Activated T-cell treated with anti-CD3 and anti-CD28 coated beads, Interleukin-2, amount 50 U/mL, for 48 hours (primary cell): Measurements from ENCODE around the gene PRKG1.
"Not testable (repeated sequence)": the region's sequence is repeated elsewhere in the genome, so short reads cannot be mapped to it uniquely, and the experiment has no call there.

Source experiments
- DNase-seq, 2 experiments: peaks; one replicate each; pipeline ENCODE4 v3.0.0-alpha.2; 2020

The PRKG1 gene

DNA sequence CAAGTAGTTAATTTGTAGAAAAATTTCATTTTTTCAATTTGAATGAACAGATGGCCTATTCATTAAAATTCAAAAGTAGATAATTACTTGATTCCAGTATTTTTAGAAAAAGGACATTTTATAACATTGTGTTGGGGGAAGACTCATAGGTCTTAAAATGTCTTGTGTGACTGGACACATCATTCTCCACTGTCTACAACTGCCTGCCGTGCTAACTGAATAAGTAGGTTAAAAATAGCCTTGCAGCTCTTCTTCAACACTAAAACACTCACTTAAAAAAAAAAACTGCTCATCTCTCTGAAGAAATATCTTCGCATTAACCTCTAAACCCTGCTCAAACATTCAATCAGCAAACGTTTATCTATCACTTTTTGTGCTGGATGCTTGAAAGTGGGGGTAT, 371.3 kb downstream of the PRKG1 start:
- DNase-seq, result no peak

DNA sequence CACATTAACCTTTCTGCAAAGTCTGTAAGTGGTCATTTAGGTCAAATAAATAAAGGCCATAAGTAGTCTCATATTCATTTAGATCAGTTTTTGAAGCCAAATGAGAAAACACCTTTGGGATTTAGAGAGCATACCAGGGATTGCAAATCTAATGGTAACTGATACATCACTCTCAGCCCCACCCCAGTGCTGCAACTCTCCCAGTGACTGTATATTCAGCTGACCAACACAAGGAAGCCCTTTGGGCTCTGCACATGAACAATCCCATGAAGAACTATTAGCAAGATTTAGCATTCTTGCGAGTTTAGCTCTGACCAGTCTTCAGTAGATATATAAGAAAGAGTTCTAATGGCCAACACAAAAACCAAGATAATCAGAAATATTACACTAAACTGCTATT, 372.8 kb downstream of the PRKG1 start:
- DNase-seq, result no peak

DNA sequence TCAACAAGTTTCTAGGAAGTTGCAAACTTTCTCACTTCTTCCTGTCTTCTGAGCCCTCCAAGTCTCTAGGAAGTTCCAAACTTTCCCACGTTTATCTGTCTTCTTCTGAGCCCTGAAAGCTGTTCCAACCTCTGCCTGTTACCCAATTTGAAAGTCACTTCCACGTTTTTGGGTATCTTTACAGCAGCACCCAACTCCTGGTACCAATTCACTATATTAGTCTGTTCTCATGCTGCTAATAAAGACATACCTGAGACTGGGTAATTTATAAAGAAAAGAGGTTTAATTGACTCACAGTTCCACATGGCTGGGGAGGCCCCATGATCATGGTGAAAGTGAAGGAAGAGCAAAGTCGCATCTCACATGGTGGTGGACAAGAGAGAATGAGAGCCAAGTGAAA, 381.5 kb downstream of the PRKG1 start:
- DNase-seq, result not testable (repeated sequence)

DNA sequence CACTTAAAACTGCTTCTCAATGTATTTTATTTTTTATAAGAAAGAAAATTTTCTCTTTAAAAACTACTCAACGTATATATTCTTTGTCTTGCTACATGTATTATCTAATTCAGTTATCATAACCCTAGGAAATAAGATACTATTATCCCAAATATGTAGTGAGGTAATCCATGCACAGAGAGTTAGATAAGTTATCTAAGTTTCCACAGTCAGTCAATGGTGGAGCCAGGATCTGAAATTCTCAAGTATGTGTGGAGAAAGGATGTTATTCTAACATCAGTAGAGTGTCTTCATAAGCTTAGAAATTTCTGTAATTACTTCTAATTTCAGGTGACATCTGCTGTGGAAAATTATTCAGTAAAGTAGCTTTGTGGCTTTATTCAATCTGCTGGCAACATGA, 385.2 kb downstream of the PRKG1 start:
- DNase-seq, result no peak

DNA sequence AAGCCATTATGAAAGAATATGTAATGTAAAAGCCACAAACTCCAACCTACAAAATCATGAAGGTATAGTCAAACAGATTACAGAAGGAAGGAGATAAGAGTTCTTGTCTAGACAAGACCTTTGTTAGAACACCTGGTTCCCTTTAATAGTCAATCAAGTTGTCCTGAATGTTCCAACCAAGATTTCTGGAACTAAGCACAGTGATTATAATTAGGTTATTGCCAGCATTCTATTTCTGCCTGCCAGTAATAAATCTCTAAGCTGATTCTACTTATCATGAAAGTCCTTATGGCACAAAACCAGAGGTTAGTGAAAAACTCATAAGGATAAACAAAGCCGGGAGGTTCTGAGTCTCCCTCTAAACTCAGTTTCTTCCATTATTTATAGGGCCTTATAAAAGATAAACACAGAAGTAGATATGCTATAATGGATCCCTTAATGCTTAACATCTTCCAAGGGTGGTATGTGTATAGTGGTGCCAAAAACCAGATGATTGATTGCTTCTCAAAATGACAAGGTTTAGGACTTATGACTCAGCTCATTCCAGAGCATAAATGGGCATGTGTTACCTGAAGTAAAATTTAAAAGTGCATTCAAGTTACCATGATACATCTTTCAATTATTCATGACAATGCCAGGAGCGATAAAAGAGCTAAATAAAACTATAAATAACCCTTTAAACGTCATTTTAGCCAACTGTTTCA, 387.9 kb downstream of the PRKG1 start:
- no peak for DNase-seq

DNA sequence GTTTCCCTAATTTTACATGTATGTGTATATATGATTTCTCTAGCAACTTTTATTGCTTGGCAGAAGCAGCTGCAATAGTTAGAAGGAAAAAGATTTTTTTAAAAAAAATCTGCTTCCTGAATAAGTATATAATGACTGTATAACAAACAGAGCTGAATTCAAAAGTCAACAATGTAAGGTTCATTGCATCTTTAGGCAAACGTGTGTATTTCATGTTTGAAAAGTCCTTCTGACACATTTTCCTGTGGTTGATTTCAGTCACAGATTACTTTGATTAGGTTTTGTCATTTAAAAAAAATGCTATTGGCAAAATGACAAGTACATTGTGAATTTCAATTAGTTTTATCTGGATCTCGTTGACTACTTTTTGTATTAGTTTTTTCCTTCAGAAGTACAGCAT, 394.1 kb downstream of the PRKG1 start:
- DNase-seq, result no peak

DNA sequence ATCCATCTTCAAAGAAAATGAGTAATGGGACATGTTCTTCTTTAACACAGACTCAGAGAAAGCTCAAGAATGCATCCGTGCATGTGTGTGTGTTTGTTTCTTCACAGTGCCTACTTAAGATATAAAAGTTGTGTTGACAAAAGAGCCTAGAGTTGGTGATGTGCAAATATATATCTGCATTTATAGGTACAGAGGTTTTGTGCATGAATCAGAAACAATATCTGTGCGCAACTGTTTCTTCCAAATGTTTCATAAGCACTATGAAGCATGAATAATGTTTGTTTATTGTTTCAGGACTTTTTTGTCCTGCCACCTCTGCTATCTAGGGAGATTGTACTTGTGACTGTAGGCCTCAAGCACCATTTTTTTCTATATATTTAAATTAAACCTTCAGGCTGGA, 395.4 kb downstream of the PRKG1 start:
- DNase-seq, result no peak

DNA sequence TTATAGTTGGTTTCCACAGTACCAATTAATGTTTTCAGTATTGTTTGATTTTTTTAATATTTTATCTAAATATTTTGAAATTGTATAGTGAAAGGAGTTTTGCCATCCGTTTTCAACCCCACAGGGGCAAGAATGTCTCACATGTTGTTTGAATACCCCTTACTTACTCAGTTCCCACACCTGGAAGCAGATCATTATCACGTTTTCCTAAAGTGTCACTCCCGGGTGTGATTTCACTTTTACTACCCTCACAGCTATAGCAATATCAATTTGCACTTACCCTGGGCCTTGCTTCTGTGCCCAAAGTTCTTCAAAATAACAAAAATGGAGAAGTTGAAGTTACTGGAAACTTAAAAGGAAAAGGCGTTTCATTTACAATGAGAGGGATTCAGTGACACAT, 397.0 kb downstream of the PRKG1 start:
- DNase-seq, result no peak

DNA sequence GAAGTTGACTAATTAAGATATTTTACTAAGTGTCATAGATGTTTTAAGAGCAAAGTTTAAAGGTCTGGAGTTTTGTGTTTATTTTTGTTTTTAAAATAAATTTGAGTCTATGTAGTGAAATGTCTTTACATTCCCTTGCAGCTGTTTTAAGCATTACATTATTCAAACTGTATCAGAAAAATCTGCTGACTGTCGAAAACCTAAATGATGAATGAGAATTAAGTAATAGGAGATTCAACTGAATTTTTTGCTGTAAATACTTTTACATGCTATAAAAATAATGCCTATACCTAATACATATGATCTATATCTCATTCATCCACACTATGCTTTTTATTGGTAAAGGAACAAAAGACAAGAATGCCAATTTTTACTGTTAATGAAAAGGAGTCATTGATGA, 397.9 kb downstream of the PRKG1 start:
- no peak for DNase-seq

DNA sequence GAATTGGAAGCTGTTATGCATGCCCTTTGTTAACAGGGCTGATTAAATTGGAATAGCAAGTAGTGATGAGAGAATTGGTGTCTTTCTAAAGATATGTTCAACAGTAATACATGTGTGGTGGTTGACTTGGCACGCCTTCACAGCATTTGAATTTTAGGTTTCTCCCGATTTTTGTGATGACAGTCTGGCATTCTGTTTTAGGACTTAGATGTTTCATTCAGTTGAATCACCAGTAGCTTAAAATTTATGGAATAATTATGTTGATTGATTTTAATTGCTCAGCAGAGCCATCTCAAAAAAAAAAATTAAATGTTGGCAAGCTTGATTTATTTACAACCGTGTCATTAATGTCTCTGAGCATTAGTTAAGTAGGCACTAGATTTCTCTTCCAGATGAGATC, 405.4 kb downstream of the PRKG1 start:
- no peak for DNase-seq

DNA sequence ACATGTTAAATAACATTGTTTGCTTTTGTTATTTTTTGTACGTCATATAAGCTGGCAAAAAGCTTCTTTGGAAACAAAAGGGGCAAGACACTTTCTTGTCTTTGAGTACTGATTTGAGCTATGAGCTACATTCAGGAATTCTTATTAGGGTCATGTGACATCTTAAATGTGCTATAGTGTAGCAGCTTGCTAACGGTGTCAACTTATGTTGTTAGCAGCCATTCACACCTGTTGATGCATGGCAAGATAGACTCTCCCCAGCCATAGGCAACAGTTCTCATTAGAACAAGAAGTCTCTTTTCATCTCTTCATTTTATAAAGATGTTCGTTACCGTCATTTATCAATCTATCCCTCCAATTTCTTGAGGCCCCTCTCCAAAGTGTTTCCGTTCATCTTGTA, 411.4 kb downstream of the PRKG1 start:
- no peak for DNase-seq

DNA sequence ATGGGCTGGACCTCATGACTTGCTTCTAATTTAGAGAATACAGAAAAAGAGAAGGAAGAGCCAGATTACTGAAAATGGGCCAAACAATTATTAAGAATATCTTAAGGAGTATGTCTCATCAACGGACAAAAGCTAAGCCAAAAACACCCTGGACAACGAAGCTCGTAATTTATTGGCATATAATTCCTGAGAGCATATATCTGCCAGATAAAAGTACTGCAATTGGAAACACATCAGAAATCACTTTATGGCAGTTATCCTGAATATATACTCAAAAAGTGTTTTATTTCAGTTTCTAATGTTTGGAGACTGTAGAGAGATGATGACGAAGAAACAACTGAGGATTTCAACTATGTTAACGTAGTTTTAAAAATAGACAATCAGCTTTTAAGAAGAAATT, 413.3 kb downstream of the PRKG1 start:
- no peak for DNase-seq

DNA sequence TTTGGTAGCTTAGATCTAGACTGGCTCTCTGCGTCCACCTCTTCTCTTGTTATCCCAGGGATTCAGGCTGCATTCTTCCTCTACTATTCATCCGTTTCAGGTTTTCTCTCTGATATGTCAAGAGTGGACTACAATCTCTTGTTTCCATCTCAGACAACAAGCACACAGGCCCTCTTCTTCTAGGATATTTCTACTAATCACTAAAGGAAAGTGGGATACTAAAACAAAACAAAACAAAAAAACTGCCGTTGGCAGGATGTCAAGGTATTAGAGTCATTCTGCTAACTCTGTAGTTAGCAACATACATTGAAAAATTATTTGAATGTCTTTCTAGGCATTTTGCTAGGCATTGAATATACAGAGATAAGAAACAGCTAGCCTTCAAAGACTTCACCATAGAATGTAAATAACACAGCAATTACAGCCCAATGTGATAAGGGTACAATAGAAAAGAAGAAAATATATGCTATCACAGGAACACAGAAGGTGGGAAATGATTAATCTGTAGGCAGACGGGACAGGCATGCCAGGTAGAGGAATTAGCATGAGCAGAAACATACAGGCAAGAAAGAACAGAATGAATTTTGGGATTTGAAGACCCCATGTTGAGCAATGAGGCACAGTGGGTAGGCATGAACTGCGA, 414.6 kb downstream of the PRKG1 start:
- DNase-seq, result no peak

DNA sequence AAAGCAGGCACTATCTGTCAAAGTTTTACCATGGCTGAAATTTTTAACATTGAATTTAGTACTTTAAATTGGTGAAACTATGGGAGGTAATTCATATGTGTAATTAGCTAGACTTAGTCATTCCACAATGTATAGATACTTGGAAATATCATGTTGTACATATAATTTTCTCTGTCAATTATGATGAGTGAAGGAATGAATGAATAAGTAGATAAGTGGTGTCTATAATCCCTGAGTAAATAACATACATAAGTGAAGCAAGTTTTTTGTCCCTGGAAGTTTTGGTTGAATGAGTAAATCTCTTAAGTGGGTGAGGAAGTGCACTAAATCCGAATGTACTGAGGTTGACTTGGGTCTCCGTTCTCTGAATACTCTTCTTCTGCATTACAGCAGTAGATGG, 424.1 kb downstream of the PRKG1 start:
- DNase-seq, result no peak

DNA sequence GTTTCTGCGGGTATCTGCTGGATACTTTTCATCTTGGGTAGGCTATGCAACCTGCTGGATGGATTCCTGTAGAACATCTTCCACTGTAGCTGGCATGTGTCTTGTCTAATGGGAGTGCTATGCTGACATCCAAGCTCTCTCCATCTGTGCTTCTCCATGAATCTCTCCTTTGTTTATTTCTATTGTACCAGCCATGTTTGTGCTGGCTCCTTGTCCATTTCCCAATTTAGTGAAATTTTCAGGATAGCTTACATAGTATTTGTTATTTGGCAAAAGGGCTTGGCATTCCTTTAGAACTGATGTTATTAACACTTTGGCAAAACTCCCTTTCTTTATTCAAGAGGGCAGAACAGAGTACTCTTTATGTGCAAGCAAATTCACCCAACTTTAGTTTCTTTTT, 427.1 kb downstream of the PRKG1 start:
- DNase-seq, result no peak

DNA sequence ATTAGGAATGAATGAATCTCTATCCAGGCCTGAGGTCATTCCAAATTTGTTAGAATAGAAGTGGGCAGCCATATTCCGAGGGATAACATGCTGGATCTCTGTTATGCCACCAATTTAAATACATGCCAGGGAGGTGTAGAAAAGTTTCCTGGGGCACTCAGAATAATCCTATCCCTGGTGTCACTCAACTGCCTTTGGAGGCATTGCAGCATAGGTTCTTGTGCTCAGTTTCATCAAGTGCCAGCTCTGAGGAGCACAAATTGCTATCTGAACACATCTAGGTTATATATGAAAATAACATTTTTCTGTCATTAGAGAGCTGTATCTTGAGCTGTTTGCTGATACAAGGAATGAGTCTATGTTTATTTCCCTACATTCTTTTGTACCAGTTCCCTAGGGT, 427.8 kb downstream of the PRKG1 start:
- no peak for DNase-seq

DNA sequence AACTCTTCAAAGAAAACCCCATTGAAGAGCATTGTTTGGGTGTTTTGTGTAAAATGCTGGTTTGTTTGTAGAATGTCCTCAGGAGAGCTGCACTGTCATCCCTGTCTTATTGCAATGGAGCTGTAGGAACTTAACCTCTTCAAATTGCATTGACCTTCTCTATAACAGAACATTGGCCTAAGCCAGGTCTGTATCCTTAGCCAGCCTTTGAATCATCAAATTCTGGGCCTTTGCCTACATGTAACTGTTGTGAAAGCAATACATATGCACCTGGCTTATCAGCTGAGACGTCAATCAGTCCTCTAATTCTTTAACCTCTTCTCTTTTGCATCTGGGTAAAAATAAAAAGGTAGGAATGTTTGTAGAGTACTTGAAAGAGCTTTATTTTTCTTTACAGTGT, 429.1 kb downstream of the PRKG1 start:
- no peak for DNase-seq

DNA sequence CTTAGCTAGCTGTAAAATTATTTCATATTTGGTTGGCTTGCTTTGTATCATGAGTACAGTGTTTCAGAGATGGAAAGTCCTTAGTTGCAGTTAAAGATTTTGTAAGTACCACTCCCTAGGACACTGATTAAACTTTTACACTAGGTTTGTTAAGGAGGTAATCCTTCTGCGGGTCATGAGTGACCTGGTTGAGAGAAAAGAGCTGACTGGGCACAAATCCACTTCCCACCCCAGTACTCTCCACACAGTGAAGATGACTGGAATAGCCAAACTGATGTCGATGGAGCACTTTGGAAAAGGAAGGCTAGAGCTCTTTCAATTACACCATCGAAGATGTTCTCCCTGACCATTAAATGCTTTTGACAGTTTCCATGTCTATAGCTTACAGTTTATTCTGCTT, 433.2 kb downstream of the PRKG1 start:
- no peak for DNase-seq

DNA sequence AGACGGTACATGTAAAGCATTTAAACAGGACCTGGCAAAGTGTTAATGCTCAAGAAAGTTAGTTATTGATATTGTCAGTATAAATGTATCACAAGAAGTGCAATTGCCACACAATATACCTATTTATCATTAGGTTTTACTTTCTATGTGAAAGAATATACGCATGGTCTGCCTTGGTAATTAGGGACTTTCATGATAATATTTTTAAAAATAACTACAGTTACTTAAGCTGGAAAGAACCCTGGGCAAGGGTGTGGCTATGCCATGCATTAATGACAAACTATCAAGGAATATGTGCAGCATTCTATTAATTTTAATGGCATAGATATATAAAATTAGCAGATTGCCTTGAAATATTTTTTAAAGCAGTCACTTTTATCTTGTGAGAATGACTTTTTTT, 433.9 kb downstream of the PRKG1 start:
- no peak for DNase-seq

DNA sequence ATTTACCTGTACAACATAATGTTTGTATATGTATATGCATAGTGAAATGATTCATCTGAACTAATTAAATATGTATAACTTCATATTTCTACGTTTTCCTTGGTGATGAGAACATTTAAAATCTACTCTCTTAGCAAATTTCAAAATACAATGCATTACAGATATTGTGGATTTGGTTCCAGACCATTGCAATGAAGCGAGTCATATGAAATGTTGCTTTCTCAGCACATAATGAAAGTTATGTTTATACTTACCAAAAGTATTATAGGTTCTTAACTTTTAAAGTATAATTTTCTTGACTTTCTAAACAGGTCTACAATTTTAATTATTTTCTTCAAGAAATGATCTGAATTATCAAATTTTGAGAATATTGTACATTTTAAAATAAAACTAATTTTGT, 435.9 kb downstream of the PRKG1 start:
- DNase-seq, result no peak

DNA sequence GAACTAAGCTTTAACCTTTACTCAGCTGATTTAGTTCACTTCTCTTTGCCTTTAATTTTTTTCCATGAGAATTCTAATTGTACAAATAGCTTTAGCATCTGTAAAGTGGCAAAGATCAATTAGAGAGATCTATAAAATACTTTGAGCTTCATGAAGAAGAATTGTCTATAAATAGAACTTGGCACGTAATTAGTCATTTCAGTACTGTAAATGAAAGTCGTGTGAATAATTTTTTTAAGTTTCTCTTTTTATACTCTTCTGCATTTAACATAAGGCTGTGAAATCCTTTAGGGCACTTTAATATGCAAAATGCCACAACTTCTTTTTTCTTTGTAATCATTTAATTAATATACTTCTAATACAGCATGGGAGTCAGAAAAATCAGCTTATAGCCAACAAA, 447.3 kb downstream of the PRKG1 start:
- DNase-seq, result no peak

DNA sequence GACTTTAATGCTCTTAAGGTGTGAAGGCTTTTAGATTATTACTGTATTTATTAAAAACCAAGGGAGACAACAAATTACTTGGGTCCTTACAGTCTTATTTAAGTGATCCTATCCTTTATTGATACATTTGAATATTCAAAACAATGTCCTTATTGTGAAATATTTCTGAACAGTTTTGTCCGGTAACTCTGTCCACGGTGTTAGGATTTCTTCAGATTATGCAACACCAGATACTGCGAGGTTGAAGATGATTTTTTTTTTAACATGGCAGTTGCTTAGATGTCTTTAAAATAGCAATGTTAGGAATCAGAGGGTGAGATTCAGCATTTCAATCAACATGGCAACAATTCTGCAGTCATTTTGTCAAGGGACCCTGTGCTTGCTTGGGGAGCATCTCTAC, 448.6 kb downstream of the PRKG1 start:
- DNase-seq, result no peak

DNA sequence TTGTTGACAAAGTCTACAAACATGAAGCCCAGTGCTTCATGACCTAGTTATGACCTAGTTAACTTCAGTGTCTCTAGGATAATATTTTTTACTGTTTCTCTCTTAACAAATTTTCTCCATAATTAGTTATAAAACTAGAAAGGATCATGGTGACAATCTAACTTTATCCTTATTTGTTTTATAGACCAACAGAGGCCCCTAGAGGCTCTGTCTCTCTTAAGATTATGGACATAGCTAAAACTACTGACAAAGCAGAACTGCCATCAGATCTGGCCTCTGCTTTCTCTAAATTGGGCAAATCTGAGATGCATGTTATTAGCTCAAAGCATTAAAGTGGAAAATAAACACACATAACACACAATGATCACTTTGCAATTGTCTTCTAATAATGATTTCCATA, 449.2 kb downstream of the PRKG1 start:
- DNase-seq, result no peak

DNA sequence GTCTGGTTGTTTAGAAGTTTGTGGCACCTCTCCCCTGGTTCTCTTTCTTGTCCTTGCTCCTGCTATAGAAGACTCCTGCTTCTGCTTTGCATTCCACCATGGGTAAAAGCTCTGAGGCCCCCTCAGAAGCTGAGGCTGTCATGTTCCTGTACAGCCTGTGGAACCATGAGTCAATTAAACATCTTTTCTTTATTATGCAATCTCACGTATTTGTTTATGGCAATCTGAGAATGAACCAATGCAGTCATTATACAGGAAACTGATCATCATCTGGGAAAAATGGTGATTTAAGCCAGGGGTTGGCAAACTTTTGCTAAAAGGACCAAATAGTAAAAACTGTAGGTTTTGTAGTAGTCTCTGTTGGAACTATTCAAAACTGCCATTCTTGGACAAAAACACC, 449.8 kb downstream of the PRKG1 start:
- no peak for DNase-seq

DNA sequence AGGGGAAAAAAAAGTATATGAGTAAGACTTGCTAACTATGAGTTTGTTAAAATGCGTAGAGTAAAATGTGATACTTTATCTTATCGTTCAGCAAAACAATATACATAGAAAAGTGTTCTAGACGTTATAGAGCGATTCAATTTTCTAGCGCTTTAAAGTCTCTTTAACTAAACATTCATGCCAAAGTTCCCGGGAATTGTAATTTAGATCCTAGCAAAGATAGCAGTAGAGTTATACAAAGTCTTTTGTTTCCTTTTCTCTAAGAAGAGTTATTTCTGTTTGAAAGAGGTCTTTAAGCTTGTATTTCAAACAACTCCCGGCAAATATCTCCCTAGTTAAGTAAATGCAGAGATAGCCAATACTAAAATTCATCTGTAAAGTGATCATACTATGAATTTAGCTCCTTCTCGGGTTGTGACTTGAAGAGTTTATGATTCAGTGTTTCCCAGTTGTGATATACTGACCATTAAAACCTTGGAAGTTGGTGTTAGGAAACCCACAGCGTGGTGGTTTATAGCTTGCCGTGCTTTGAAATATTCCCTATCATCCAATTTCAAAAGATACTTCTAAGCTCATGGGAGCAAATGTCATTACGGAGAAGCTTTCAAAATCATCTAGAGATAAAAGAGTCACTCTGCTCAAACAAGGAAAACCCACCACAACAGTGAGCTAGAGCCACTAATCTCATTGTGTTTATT, 453.4 kb downstream of the PRKG1 start:
- DNase-seq, result no peak
